SK-N-SH treated with all-trans-retinoic acid at 6 μM for 48 hours (cell line): ENCODE results near the gene NRBF2.
"Not testable (repeated sequence)": the region's sequence is repeated elsewhere in the genome, so short reads cannot be mapped to it uniquely, and the experiment has no call there.

Experiments
- CSDC2 ChIP-seq: fragments of 250-450 bp; sonication (Bioruptor Pico); IDR thresholded peaks from 2 replicates; pipeline ENCODE4 v1.5.0; 2020; ENCODE audit warnings: mild to moderate bottlenecking, moderate library complexity
- ISL1 ChIP-seq: fragments of 250-450 bp; sonication (Bioruptor Pico); IDR thresholded peaks from 2 replicates; pipeline ENCODE4 v2.1.2; 2022; ENCODE audit warnings: mild to moderate bottlenecking, moderate library complexity
- OSR1 ChIP-seq: fragments of 250-450 bp; sonication (Bioruptor Pico); IDR thresholded peaks from 2 replicates; pipeline ENCODE4 v1.8.0; 2022; ENCODE audit warnings: moderate library complexity, mild to moderate bottlenecking, inconsistent platforms
- RARB ChIP-seq: fragments of 250-450 bp; sonication (Bioruptor Pico); IDR thresholded peaks from 2 replicates; pipeline ENCODE4 v1.8.0; 2021; ENCODE audit warnings: mild to moderate bottlenecking, moderate library complexity
- TCF4 ChIP-seq: fragments of 250-450 bp; sonication (Bioruptor Pico); IDR thresholded peaks from 2 replicates; pipeline ENCODE4 v1.8.0; 2021; ENCODE audit warnings: mild to moderate bottlenecking, moderate library complexity, borderline replicate concordance
- TOX ChIP-seq: fragments of 250-450 bp; sonication (Bioruptor Pico); IDR thresholded peaks from 2 replicates; pipeline ENCODE4 v1.8.0; 2021; ENCODE audit warnings: mild to moderate bottlenecking, moderate library complexity, borderline replicate concordance
- TSHZ2 ChIP-seq: fragments of 250-450 bp; sonication (Bioruptor Pico); IDR thresholded peaks from 2 replicates; pipeline ENCODE4 v1.5.0; 2020; ENCODE audit warnings: mild to moderate bottlenecking, moderate library complexity
- ZFP3 ChIP-seq: fragments of 250-450 bp; sonication (Bioruptor Pico); IDR thresholded peaks from 2 replicates; pipeline ENCODE4 v1.5.0; 2020; ENCODE audit warnings: mild to moderate bottlenecking, moderate library complexity
- ZNF565 ChIP-seq: fragments of 450-650 bp; formaldehyde crosslinking; conservative IDR thresholded peaks from 2 replicates; pipeline ENCODE4 v1.5.0; 2020; ENCODE audit warnings: low read depth, mild to moderate bottlenecking, moderate library complexity

GRCh38 chr10:63083406-63083805 lies 49.7 kb upstream of the NRBF2 start:
- TF ChIP-seq TCF4, RARB, ZFP3, CSDC2, TOX, OSR1, ISL1, ZNF565, TSHZ2 (CRISPR knock-in tag): not testable (repeated sequence)
